Central memory CD8-positive, alpha-beta T cell (primary cell): ENCODE results near the gene FAM169A.
"Not testable (repeated sequence)": the region's sequence is repeated elsewhere in the genome, so short reads cannot be mapped to it uniquely, and the experiment has no call there.

Experiments used
- ATAC-seq: fragments of 150-1000 bp; cut with Tn5 transposase; replicated peaks from 2 replicates; pipeline ENCODE4 v1.10.0; 2022; ENCODE audit warnings: mild to moderate bottlenecking, moderate FRiP score, moderate number of reproducible peaks; ENCODE audit not compliant: poor library complexity, severe bottlenecking; ENCODE audit errors: extremely low read depth
- DNase-seq, 2 donors: peaks; one replicate each; pipeline ENCODE4 v3.0.0; 2021; ENCODE audit warnings: low spot score in 2 of 2
- H3K27ac Mint-ChIP-seq: one replicate; pipeline ENCODE4 v1.8.0; 2022; ENCODE audit warnings: low read depth, mild to moderate bottlenecking, moderate library complexity, mixed read lengths
- H3K27me3 Mint-ChIP-seq: one replicate; pipeline ENCODE4 v1.8.0; 2022; ENCODE audit warnings: mixed read lengths
- H3K36me3 Mint-ChIP-seq: one replicate; pipeline ENCODE4 v1.8.0; 2022; ENCODE audit warnings: mild to moderate bottlenecking, moderate library complexity, mixed read lengths; ENCODE audit not compliant: insufficient read depth
- H3K4me1 Mint-ChIP-seq: one replicate; pipeline ENCODE4 v1.8.0; 2022; ENCODE audit warnings: mixed read lengths
- H3K4me3 Mint-ChIP-seq: one replicate; pipeline ENCODE4 v1.8.0; 2022; ENCODE audit warnings: mild to moderate bottlenecking, moderate library complexity, mixed read lengths
- H3K9me3 Mint-ChIP-seq: one replicate; pipeline ENCODE4 v1.8.0; 2022; ENCODE audit warnings: mixed read lengths

FAM169A gene

DNA sequence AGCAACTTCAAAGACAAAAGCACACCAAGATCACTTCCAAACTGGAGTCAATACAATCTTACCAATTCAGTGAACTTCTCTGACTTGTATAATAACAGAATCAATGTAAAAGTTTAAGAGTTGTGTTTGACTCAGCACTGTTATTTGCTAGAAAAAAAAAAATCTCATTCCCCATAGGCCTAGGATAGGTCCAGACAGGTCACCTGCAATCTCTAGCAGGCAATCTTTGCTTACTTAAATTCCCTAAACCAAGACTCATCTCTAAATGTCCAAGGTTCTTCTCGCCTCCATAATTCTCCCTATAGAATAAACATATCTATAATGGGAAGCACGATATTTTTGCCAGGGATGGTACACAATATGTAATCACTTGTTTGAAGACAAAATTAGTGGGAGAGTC, 2.5 kb downstream of the FAM169A start:
- Mint-ChIP-seq H3K4me1 (peaks cover 57% of the 10 kb centered on the region), H3K9me3 (no peaks in the 10 kb centered on the region), H3K27me3 (no peaks in the 10 kb centered on the region), H3K27ac (no peak overlapping the region), H3K36me3 (peaks cover 15% of the 10 kb centered on the region), H3K4me3 (no peak overlapping the region)
- no peak for ATAC-seq
- DNase-seq, result no peak

DNA sequence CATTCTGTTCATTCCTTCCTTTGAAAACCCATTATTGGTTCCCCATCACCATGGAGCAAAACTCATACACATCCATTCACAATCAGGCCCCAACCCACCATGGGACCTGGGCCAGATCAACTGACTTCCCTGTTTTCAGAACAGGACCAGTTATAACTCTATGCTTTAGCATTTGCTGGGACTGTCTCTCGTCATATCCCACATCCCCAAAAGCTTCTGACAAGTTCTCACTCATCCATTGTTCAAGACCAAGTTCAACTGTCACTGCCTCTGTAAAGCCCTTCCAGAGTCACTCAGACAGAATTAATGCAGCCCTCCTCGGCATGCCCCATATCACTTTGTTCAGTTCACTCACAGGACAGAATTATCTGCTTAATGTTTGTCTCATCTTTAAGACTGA, 4.0 kb downstream of the FAM169A start:
- H3K27me3 Mint-ChIP-seq, result no peaks in the 10 kb centered on the region
- no peak overlapping the region for H3K4me3 Mint-ChIP-seq
- DNase-seq (no peak), ATAC-seq (no peak)
- H3K36me3 Mint-ChIP-seq, result peaks cover 16% of the 10 kb centered on the region
- peaks cover 57% of the 10 kb centered on the region for H3K4me1 Mint-ChIP-seq
- no peaks in the 10 kb centered on the region for H3K9me3 Mint-ChIP-seq
- H3K27ac Mint-ChIP-seq, result no peak overlapping the region

DNA sequence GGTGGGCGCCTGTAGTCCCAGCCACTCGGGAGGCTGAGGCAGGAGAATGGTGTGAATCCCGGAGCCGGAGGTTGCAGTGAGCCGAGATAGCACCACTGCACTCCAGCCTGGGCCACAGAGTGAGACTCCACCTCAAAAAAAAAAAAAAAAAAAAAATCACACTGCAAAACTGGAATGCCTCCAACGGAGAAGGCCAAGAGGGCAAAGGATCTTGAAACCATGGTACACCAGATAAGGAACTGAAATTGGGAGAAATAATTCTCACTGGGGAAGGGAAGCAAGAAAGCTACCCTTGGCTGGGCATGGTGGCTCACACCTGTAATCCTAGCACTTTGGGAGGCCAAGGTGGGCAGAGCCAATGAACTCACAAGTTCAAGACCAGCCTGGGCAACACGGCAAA, 9.2 kb downstream of the FAM169A start:
- DNase-seq, H3K27ac Mint-ChIP-seq, H3K9me3 Mint-ChIP-seq, H3K4me3 Mint-ChIP-seq, ATAC-seq, H3K27me3 Mint-ChIP-seq, H3K36me3 Mint-ChIP-seq: not testable (repeated sequence)
- peaks cover 49% of the 10 kb centered on the region for H3K4me1 Mint-ChIP-seq

DNA sequence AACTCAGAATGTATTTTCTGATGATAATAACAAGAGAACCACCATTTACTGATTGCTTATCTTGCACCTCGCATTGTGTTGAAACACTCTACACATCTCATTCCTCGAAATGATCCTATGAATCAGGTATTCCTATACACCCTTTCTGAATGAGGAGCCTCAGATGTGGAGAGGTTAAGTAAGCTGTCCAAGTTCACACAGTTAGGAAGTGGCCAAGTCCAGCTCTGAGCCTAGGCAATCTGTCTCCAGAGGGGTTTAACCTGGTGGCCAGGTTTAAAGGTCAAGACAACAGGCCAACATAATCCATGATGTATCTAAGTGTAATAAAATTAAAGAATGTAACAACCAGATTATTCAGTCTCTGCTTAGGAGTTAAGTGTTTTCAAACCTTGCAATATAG, 12.9 kb downstream of the FAM169A start:
- peaks cover 4% of the 10 kb centered on the region for H3K36me3 Mint-ChIP-seq
- no peaks in the 10 kb centered on the region for H3K27me3 Mint-ChIP-seq
- peaks cover 48% of the 10 kb centered on the region for H3K4me1 Mint-ChIP-seq
- H3K9me3 Mint-ChIP-seq, result no peaks in the 10 kb centered on the region
- no peak overlapping the region for H3K4me3 Mint-ChIP-seq
- ATAC-seq (no peak), DNase-seq (no peak)
- H3K27ac Mint-ChIP-seq, result no peak overlapping the region

DNA sequence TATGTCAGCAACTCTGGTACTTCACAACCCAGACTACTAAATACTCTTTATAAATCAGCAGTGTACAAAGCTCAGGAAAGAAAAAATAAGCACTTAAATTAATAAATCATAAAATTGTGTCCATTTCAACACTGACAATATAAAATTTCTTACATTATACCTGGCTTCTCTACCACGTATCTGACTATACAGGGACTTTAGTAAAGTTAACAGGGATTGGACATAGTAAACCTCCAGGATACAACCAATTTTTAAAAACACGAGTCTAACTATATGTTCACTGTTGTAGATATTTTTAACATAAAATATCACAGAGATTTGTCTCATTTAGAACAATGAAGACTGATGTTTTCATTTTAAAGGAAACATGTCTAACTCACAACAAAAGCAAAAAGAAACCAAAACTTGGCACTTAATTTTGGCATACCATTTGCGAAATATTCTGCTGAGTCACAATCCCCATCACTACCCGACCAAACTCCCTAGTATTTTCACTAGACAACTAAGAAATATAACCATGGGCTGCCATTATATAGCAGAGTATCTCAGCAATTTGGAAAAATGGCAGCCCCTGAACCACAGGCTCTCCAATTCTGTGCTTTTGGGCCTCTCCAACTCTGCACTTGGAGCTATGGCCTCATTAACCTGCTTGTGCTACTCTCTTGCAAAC, 14.4 kb downstream of the FAM169A start:
- Mint-ChIP-seq H3K4me1 (peaks cover 54% of the 10 kb centered on the region), H3K36me3 (peaks cover under 1% of the 10 kb centered on the region), H3K27me3 (no peaks in the 10 kb centered on the region), H3K4me3 (peak overlapping the region; percentile 27), H3K9me3 (no peaks in the 10 kb centered on the region), H3K27ac (peak overlapping the region; percentile 72)
- DNase-seq (no peak), ATAC-seq (peak; percentile 40)

DNA sequence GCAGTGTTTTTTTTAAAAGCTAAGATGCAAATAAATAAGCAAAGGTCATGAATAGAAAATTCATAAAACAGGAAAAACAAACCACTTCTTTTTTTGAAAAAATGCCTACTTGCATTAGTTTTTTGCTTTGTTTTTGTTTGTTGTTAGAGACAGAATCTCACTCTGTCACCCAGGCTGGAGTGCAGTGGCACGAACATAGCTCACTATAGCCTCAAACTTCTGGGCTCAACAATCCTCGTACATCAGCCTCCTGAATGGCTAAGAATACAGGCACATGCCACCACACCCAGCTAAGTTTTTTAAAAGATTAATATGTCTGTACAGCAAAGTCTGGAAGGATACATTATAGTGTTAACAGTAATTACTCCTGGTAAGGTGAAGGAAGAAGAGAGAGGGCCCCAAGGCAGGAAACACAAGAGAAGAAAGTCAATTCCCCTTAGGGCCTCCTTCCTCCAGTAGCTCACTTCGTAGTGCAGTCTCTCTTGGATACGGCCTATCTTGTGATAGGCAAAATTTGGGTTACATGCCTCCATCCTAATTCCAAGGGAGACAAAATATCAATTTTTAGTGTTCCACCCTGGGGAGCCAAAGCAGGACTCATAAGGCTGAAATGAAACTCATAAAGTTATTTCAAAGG, 15.3 kb downstream of the FAM169A start:
- H3K36me3 Mint-ChIP-seq, result no peaks in the 10 kb centered on the region
- ATAC-seq (no peak), DNase-seq (no peak)
- H3K27ac Mint-ChIP-seq, result peak overlapping the region; percentile 72
- peaks cover 58% of the 10 kb centered on the region for H3K4me1 Mint-ChIP-seq
- no peak overlapping the region for H3K4me3 Mint-ChIP-seq
- H3K27me3 Mint-ChIP-seq, result no peaks in the 10 kb centered on the region
- H3K9me3 Mint-ChIP-seq, result no peaks in the 10 kb centered on the region

DNA sequence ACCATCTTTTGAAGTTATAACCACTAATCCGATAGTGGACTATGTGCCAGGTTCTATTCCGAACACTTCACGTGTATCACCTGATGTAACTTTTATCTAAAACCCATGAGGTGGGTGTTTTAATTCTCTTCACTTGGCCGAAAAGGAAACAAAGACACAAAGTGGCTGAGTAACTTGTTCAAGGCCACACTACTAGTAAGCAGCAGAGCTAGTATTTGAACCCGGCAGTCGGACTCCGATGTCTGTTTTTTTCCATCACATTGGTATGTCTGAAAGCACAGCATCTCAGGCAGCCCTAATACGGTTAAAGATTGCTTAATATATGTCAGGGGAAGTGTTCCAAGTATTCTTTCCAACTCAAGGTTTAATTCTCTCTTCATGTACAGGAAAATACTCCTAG, 16.2 kb downstream of the FAM169A start:
- no peaks in the 10 kb centered on the region for H3K36me3 Mint-ChIP-seq
- no peak overlapping the region for H3K27ac Mint-ChIP-seq
- H3K4me3 Mint-ChIP-seq, result no peak overlapping the region
- H3K27me3 Mint-ChIP-seq, result no peaks in the 10 kb centered on the region
- no peak for ATAC-seq
- H3K4me1 Mint-ChIP-seq, result peaks cover 59% of the 10 kb centered on the region
- no peak for DNase-seq
- H3K9me3 Mint-ChIP-seq, result no peaks in the 10 kb centered on the region

DNA sequence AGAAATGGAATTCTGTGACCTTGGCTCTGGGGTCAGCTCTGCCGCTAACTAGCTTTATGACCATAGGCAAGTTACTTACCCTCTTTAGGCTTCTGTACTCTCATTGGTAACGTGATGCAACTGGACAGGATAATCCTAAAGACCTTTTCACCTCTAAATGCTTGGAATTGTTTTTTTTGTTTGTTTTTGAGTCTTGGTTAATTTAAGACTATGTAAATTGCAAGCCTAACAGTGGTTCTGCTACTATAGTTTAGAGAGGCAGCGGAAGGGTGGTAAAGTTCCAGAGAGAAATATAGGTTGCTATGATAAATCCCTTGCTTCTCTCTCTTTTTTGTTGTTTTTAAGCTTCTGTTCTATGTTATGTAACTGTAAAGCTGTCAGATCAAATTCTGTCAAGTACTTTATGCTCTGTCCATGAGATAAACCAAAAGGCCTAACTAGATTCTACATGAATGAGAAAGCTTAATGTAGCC, 17.6 kb downstream of the FAM169A start:
- no peak overlapping the region for H3K4me3 Mint-ChIP-seq
- ATAC-seq (no peak), DNase-seq (no peak)
- H3K4me1 Mint-ChIP-seq, result peaks cover 67% of the 10 kb centered on the region
- no peaks in the 10 kb centered on the region for H3K27me3 Mint-ChIP-seq
- no peaks in the 10 kb centered on the region for H3K36me3 Mint-ChIP-seq
- no peak overlapping the region for H3K27ac Mint-ChIP-seq
- H3K9me3 Mint-ChIP-seq, result no peaks in the 10 kb centered on the region

DNA sequence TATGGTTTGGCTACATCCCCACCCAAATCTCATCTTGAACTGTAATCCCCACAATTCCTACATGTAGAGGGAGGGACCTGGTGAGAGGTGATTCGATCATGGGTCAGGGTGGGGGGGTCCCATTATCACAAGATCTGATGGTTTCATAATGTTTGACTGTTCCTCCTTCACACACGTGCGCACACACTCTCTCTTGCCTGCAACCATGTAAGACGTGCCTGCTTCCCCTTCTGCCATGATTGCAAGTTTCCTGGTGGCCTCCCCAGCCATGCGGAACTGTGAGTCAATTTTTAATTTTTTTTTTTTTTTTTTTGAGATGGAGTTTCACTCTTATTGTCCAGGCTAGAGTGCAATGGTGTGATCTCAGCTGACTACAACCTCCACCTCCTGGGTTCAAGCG, 27.0 kb downstream of the FAM169A start:
- Mint-ChIP-seq H3K4me3 (no peak overlapping the region), H3K27me3 (no peaks in the 10 kb centered on the region), H3K27ac (no peak overlapping the region), H3K9me3 (no peaks in the 10 kb centered on the region), H3K36me3 (peaks cover 25% of the 10 kb centered on the region), H3K4me1 (peaks cover 18% of the 10 kb centered on the region)
- DNase-seq (no peak), ATAC-seq (no peak)

DNA sequence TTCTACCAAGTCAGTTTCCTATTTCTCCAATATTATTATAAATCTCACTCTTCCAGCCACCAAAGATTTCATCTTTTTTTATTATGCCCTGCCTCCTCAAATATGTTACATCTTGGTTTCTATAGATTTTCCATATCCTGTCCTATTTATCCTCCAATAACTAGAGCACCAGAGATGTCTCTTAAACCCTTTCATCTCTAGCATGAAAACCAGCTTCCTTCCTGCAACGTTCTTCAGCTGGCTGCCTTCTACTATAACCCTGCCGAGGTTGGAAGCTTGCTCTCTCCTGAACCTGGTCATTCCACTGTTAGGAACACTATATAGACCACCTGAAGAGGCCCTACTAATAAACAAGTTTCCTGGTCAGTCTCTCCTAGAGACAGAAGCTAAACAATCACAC, 27.9 kb downstream of the FAM169A start:
- DNase-seq, result no peak
- peaks cover 25% of the 10 kb centered on the region for H3K36me3 Mint-ChIP-seq
- ATAC-seq, result no peak
- H3K27me3 Mint-ChIP-seq, result no peaks in the 10 kb centered on the region
- no peak overlapping the region for H3K4me3 Mint-ChIP-seq
- H3K9me3 Mint-ChIP-seq, result no peaks in the 10 kb centered on the region
- H3K4me1 Mint-ChIP-seq, result peaks cover 9% of the 10 kb centered on the region
- H3K27ac Mint-ChIP-seq, result no peak overlapping the region

DNA sequence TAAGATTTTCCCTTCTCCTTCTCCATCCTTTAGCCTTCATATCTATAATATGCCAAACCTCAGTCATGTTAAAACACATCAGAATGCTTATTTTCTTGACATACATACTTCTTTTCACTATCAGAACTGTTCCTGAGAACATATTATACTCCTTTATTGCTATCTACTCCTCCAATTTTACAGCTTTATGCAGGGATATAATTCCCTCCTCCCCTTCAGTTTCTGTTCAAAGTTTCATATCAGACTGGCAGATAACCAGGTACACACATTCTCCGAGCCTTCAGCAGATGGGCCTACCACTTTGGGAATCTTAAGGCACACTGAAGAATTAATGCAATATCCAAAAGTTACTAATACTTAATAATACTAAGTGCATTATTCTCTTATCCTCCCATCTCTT, 29.1 kb downstream of the FAM169A start:
- H3K27ac Mint-ChIP-seq, result no peak overlapping the region
- H3K4me1 Mint-ChIP-seq, result no peaks in the 10 kb centered on the region
- no peaks in the 10 kb centered on the region for H3K9me3 Mint-ChIP-seq
- H3K27me3 Mint-ChIP-seq, result no peaks in the 10 kb centered on the region
- no peak overlapping the region for H3K4me3 Mint-ChIP-seq
- peaks cover 25% of the 10 kb centered on the region for H3K36me3 Mint-ChIP-seq
- DNase-seq, result no peak
- ATAC-seq, result no peak

DNA sequence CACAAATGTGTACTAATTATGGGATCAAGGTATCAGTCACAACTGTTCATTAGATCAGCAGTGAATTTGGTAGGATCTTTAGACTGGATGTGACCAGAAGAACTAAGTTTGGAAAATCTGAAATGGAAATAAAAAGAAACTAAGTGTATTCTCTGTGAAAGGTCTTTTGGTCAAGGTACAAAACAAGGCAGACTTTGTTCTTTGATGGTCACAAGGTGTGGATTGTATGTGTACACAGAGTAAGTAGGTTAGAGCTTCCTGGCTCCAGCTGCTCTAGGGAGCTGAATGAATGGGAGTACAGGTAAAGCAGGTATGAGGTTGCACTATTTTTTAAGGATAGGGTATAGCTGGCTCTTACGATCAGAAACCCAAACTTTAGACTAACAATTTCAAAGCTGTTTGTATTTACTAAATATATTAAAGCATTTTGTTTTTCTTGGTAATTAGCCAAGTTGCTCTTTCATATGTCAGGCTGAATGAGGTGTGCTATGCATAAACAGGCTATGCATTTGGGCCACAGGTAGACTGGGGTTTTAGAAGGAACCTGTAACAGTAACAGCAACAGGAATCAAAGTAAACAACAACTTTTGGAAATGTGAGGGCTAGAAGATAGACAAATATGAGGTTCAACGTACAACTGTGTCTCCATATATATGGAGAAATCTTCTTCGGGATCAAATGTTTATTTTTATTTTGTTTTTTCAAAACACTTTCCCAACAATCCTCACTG, 32.5 kb downstream of the FAM169A start:
- no peaks in the 10 kb centered on the region for H3K27me3 Mint-ChIP-seq
- H3K4me1 Mint-ChIP-seq, result no peaks in the 10 kb centered on the region
- H3K9me3 Mint-ChIP-seq, result no peaks in the 10 kb centered on the region
- DNase-seq (no peak), ATAC-seq (no peak)
- H3K36me3 Mint-ChIP-seq, result peaks cover 21% of the 10 kb centered on the region
- no peak overlapping the region for H3K27ac Mint-ChIP-seq
- H3K4me3 Mint-ChIP-seq, result no peak overlapping the region

DNA sequence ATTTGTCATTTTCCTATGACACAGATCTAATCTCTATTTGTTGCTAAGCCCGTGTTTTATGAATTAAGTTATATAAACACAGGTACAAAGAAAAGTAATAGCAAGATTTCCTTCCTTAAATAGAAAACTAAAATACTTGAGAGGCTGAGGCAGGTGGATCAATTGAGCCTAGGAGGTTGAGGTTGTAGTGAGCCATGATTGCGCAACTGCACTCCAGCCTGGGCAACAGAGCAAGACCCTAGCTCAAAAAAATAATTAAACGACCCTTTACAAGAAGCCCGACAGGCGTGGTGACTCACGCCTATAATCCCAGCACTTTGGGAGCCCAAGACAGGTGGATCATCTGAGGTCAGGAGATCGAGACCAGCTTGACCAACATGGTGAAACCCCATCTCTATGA, 36.8 kb downstream of the FAM169A start:
- no peaks in the 10 kb centered on the region for H3K4me1 Mint-ChIP-seq
- ATAC-seq (no peak), DNase-seq (no peak)
- no peaks in the 10 kb centered on the region for H3K27me3 Mint-ChIP-seq
- H3K4me3 Mint-ChIP-seq, result no peak overlapping the region
- H3K27ac Mint-ChIP-seq, result no peak overlapping the region
- H3K36me3 Mint-ChIP-seq, result peaks cover 1% of the 10 kb centered on the region
- H3K9me3 Mint-ChIP-seq, result no peaks in the 10 kb centered on the region
